Stimulated activated naive CD4-positive, alpha-beta T cell (primary cell): Measurements from ENCODE around the gene SLC1A7.

Experiments used
- DNase-seq, 6 experiments: peaks; one replicate each; lab custom pipeline; 2025; lab: John Stamatoyannopoulos, UW

SLC1A7 gene

GRCh38 chr1:53062708-53063591 is 79.5 kb downstream of the SLC1A7 start:
- DNase-seq, result no peak

- peak in 1 of 6 experiments; percentile 4 for DNase-seq
These were observed 80.4 kb downstream of the SLC1A7 start, which contains the start of gene PODN for GRCh38 chr1:53061859-53062707. TSS of gene PODN (plus strand) at chr1:53062213. CDS start at chr1:53069856, 7,643 bp downstream.

GRCh38 chr1:53061123-53061858 is 81.1 kb downstream of the SLC1A7 start:
- DNase-seq, result no peak

GRCh38 chr1:53060579-53060978 is 81.9 kb downstream of the SLC1A7 start:
- no peak for DNase-seq

GRCh38 chr1:53057127-53057526 is 85.3 kb downstream of the SLC1A7 start:
- DNase-seq, result no peak

- no peak for DNase-seq
These were observed 90.8 kb downstream of the SLC1A7 start for GRCh38 chr1:53051676-53052075.

- no peak for DNase-seq
These were observed 92.1 kb downstream of the SLC1A7 start for GRCh38 chr1:53050310-53050709.

GRCh38 chr1:53049574-53049967 is 92.9 kb downstream of the SLC1A7 start:
- no peak for DNase-seq

GRCh38 chr1:53048960-53049573 is 93.4 kb downstream of the SLC1A7 start:
- no peak for DNase-seq

- DNase-seq, result no peak
These were observed 94.4 kb downstream of the SLC1A7 start for GRCh38 chr1:53047737-53048736.

GRCh38 chr1:53046930-53047329 is 95.5 kb downstream of the SLC1A7 start:
- no peak for DNase-seq

GRCh38 chr1:53044926-53045325 is 97.5 kb downstream of the SLC1A7 start:
- no peak for DNase-seq

GRCh38 chr1:53043271-53043670 is 99.2 kb downstream of the SLC1A7 start:
- no peak for DNase-seq

- DNase-seq, result no peak
These were observed 103.9 kb downstream of the SLC1A7 start for GRCh38 chr1:53038566-53038965.
